HG03097 (cell line): ENCODE measurements around the gene ZIC2.
"Not testable (repeated sequence)": the region's sequence is repeated elsewhere in the genome, so short reads cannot be mapped to it uniquely, and the experiment has no call there.

Source experiments
- ATAC-seq: cut with Tn5 transposase; IDR thresholded peaks from one replicate; pipeline ENCODE4 v1.9.1; 2021; ENCODE audit not compliant: unreplicated experiment, low FRiP score

ZIC2 gene

GRCh38 chr13:99981735-99982035, at the start of gene ZIC2:
TSS of gene ZIC2 (plus strand) at chr13:99981784. CDS start at chr13:99982065, 281 bp downstream.
- ATAC-seq: no peak

GRCh38 chr13:99932912-99933311, 48.7 kb upstream of the ZIC2 start:
- no peak for ATAC-seq

- ATAC-seq: no peak
Observed at GRCh38 chr13:99935772-99936171, 45.8 kb upstream of the ZIC2 start.

GRCh38 chr13:99938635-99939034, 42.9 kb upstream of the ZIC2 start:
- ATAC-seq: no peak

- no peak for ATAC-seq
Observed at GRCh38 chr13:99941086-99941485, 40.5 kb upstream of the ZIC2 start.

GRCh38 chr13:99941911-99942310, 39.7 kb upstream of the ZIC2 start:
- ATAC-seq: no peak

GRCh38 chr13:99944102-99944501, 37.5 kb upstream of the ZIC2 start:
- ATAC-seq: no peak

GRCh38 chr13:99944606-99945005, 37.0 kb upstream of the ZIC2 start:
- ATAC-seq: no peak

GRCh38 chr13:99945515-99945914, 36.1 kb upstream of the ZIC2 start:
- ATAC-seq: not testable (repeated sequence)

- ATAC-seq: no peak
Observed at GRCh38 chr13:99947666-99948065, 33.9 kb upstream of the ZIC2 start.

- no peak for ATAC-seq
Observed at GRCh38 chr13:99948411-99948810, 33.2 kb upstream of the ZIC2 start.

- no peak for ATAC-seq
Observed at GRCh38 chr13:99948907-99949678, 32.5 kb upstream of the ZIC2 start.

- no peak for ATAC-seq
Observed at GRCh38 chr13:99949679-99950413, 31.7 kb upstream of the ZIC2 start.

GRCh38 chr13:99951666-99952065, 29.9 kb upstream of the ZIC2 start:
- ATAC-seq: not testable (repeated sequence)

GRCh38 chr13:99953138-99953755, 28.3 kb upstream of the ZIC2 start:
- no peak for ATAC-seq

- no peak for ATAC-seq
Observed at GRCh38 chr13:99955107-99955746, 26.4 kb upstream of the ZIC2 start.

- no peak for ATAC-seq
Observed at GRCh38 chr13:99955747-99956472, 25.7 kb upstream of the ZIC2 start.

- no peak for ATAC-seq
Observed at GRCh38 chr13:99956473-99957349, 24.9 kb upstream of the ZIC2 start.

GRCh38 chr13:99958406-99959126, 23.0 kb upstream of the ZIC2 start:
- no peak for ATAC-seq
